ENCODE results near the gene C1GALT1C1. TPM values are rescaled to one million over a fixed set of nuclear protein-coding genes. Genes with fewer than 3 reads are reported as not detected.
"Not testable (repeated sequence)": the region's sequence is repeated elsewhere in the genome, so short reads cannot be mapped to it uniquely, and the experiment has no call there.

C1GALT1C1 gene
- 10 to 100 TPM; 11.6 to 19.9 (median 15.6) TPM for polyA plus RNA-seq

DNA sequence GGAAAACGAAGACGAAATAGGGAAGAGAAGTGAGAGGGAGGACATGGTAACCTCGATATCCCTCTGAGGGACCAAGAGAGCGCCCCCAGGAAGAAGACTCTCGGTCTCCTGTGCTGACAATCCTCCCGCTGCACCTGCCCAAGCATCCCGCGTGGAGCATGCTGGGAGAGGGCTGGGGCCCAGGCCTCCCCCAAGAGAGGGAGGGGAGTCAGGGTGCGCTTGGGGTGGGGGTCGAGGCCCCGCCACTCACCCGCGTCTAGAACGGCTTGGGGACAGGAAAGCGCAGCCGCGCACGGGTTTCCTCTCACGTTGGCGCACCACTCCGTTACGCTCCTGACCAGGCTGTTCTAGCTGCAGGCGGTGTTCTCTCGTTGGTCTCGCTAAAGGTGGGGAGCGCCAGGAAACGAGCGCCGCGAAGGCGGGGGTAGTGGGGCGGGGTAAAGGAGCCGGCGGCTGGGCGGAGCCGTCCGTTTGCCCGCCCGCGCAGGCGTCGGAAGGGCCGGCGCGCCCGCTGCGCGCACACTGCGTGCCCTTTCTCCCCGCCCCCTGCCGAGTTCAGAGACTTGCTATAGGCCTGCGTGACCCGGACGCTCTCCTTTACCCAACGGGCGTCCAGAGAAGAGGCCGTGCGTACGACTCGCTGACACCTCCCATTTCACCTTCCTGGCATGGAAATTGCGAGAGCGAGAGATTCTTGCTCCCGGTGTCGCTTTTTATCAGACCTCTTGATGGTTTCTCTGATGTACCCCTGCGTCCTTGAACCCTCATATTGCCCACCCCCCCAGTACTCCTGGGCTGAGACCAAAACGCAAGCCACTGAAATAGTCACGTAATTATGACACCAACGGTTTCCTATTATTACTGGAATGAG lies at the start of gene C1GALT1C1:
Gene C1GALT1C1, minus strand, starts transcription at position 388 of the 871 bp plus-strand sequence. CDS start 2,888 bp downstream, outside the sequence.
- no peak within 1 kb of the TSS for H3K27ac ChIP-seq (ENCODE audit: low read depth, low read length)
- WGBS, 3 donors: 0 to 25% (median 0%) methylated on average over 27 to 68 of the region's 68 CpGs

DNA sequence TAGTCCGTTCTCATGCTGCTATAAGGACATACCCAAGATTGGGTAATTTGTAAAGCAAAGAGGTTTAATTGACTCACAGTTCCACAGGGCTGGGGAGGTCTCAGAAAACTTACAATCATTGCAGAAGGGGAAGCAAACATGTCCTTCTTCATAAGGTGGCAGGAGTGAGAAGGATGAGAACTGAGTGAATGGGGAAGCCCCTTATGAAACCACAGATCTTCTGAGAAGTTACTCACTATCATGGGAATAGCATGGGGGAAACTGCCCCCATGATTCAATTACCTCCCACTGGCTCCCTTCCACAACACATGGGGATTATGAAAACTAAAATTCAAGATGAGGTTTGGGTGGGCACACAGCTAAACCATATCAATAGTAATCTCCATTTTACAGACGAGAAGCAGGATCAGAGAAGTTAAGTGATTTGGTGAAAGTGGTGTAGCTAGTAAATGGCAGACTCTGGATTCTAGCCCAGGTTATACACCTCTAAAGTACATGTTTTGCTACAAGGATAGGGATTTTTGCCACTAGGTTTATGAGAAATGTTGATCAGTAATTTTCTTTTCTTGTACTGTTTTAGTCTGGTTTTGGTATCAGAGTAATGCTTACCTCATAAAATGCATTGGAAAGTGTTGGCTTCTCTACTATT lies 47.3 kb upstream of the C1GALT1C1 start:
- 58 to 86% (median 63%) methylated on average over 2 of the region's 2 CpGs for WGBS, 3 donors
- no peak overlapping the region for H3K27ac ChIP-seq (ENCODE audit: low read depth, low read length)

DNA sequence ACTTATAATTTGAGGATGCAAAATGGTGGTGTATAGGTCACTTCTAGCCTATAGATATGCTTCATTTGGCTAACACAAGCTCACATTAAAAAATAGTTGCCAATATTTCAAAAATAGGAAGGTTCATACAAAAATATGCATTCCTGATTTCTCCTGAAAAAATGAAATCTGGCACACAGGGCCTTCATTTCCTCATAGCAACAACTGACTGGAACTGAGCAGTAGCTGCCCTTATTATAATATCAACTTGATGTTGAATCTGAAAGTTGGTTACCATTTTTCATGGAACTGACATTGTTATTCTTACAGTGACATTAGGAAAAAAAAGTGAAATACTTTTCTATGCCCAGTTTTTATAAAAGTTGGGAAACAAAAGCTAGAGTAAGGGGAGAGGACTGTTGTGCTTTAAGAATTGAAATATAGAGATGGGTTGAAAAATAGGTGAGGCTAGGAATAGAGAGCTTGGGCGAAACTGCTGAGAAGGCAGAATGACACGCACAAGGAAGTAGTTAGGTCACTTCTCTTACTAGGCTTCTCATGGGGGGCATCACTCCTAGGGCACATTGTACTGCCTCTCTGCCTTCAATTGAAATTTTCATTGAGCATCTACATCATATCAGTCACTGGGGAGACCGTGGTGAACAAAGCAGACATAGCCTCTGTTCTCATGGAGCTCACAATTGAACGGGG lies 43.1 kb upstream of the C1GALT1C1 start:
- 86 to 91% (median 88%) methylated on average over 4 of the region's 4 CpGs for WGBS, 3 donors
- H3K27ac ChIP-seq (ENCODE audit: low read depth, low read length): no peak overlapping the region

DNA sequence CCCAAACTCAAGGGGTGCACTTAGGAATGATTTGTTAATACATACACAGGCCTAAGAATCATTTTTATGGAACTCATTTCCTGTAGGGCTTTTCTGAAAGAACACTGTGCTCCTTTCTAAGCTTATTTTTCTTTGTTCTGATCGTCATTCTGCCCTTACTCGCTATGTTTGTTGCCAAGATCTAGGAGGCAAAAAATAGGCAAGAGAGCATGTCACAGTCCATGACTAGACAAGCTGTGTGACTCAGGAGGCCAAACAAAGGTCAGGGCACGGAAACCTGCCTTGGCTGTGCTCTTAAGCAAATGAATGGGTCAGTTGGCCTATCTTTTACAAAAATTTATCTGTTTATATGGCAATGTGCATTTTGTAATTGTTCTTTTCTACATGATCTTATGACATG lies 42.5 kb upstream of the C1GALT1C1 start:
- WGBS, 3 donors: 47 to 58% (median 54%) methylated on average over 3 of the region's 3 CpGs
- no peak overlapping the region for H3K27ac ChIP-seq (ENCODE audit: low read depth, low read length)

DNA sequence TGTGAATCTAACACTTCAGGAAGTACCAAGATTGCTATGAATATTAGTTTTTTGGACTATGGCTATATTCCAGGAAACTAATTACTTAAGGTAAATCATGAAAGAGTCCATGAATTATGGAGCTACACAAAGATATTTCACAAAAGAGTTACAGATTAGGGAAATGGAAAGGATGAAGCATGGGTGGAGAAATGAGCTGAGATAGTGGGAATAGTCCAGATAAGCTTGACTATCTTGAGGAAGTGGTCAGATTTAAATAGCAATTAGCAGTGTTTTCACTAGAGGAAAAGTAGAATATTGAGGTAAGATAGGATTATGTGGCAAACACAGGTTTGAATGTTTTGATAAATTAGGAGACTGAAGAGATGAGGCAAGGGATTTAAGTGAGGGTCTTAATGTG lies 42.1 kb upstream of the C1GALT1C1 start:
- no peak overlapping the region for H3K27ac ChIP-seq (ENCODE audit: low read depth, low read length)

DNA sequence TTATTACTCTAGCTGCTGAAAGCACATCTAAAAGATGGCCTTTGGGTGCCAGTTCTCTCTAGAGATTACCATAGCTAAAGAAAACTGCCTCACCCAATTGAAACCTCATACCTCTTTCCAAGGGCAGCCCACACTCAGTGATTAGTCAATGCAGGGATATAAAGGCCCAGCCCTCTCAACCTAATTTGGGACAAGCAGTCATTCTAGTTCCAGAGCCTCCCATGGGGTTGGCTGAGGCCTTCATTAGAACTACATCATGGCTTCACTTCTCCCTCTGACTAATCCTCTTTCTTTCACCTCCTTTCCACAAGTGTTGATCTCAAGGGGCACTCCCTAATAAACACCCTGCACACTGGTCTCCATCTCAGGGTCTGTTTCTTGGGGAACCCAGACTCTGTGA lies 38.5 kb upstream of the C1GALT1C1 start:
- no peak overlapping the region for H3K27ac ChIP-seq (ENCODE audit: low read depth, low read length)

DNA sequence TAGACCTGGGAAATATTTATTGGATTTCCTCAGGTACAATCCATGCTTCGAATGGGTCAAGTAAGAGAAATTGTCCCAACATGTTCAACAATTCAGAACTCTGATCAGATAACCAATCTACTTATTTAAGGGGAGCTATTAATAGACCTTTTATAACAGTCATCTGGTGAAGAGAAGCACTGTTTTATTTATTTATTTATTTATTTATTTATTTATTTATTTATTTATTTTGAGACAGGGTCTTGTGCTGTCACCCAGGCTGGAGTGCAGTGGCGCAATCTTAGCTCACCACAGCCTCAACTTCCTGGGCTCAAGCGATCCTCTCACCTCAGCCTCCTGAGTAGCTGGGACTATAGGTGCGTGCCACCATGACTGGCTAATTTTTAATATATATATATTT lies 34.7 kb upstream of the C1GALT1C1 start:
- H3K27ac ChIP-seq (ENCODE audit: low read depth, low read length): not testable (repeated sequence)
- 85 to 95% (median 86%) methylated on average over 4 of the region's 4 CpGs for WGBS, 3 donors

DNA sequence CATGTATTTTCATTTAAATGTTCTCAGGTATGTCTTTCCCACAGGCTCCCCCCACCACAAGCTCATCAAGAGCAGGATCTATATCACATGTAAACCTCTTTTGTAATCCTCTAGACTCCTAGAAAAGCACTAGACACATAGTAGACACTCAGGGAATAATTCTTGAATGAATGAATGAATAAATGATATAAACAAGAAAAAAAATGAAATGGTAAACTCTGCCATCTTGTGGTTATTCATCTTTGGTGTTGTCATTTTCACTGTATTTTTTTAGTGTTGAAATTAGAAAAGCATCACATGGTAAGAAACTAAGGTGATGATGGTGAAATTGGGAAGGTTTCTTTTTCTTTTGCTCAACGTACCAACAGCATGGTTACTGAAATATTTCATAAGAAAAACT lies 34.2 kb upstream of the C1GALT1C1 start:
- no peak overlapping the region for H3K27ac ChIP-seq (ENCODE audit: low read depth, low read length)
- WGBS, 3 donors: 21 to 50% (median 35%) methylated on average over 1 of the region's 1 CpG

DNA sequence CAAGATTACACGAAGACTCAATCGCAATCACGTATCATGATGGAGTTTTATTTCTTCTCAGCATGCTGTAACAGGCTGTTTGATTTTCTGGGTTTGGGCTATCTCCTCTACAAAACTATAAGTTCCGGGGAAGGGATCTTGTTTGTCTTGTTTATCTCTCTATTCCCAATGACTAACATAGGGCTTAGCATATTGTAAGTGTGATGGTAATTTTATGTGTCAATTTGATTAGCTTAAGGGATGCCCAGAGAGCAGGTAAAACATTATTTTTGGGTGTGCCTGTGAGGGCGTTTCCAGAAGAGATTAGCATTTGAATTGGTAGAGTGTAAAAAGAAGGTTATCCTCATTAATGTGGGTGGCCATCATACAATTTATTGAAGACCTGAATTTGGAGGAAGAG lies 32.8 kb upstream of the C1GALT1C1 start:
- WGBS, 3 donors: 75 to 89% (median 76%) methylated on average over 5 of the region's 5 CpGs
- no peak overlapping the region for H3K27ac ChIP-seq (ENCODE audit: low read depth, low read length)

DNA sequence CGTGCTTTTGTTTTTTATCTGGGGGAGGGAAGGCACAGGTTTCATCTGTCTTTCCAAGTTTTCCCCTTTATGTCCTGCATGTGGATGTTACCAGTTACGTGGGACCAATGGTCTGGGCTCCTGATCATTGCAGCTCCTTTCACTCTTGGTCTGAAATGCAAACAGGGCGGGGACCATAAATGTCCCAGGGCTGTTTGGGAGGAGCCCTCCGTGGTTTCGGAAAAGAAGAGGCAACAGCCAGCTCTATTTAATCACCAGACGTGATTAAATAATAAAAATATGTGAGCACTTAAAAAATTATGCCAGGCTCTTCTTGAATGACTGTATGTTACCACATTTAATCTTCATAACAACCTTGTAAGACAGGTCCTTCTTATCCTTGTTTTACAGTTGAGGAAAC lies 30.8 kb upstream of the C1GALT1C1 start:
- no peak overlapping the region for H3K27ac ChIP-seq (ENCODE audit: low read depth, low read length)
- 55 to 76% (median 58%) methylated on average over 6 of the region's 6 CpGs for WGBS, 3 donors

DNA sequence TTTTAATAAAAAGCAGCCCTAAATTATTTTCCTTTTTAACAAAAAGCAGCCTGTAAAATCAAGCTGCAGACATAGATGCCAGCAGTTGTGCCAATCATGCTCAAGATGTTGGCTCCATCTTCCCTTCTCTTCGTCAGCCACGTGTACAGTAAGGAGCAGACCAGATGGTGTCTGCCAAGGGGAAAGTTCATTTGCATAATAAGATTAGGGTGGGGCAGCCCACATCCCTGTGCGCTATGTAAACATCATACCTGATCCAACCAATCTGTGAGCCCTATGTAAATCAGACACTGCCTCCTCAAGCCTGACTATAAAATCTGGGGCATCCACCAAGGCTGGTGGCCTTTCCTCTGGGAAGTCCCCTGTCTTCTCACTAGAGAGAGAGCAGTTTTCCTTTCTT lies 23.1 kb upstream of the C1GALT1C1 start:
- 47 to 63% (median 52%) methylated on average over 3 of the region's 3 CpGs for WGBS, 3 donors
- H3K27ac ChIP-seq (ENCODE audit: low read depth, low read length): no peak overlapping the region

DNA sequence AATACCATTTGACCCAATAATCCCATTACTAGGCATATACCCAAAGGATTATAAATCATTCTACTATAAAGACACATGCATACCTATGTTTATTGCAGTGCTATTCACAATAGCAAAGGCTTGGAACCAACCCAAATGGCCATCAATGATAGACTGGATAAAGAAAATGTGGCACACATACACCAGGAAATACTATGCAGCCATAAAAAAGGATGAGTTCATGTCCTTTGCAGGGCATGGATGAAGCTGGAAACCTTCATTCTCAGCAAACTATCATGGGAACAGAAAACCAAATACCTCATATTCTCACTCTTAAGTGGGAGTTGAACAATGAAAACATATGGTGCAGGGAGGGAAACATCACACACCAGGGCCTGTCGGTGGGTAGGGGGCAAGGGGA lies 22.4 kb upstream of the C1GALT1C1 start:
- WGBS, 3 donors: 89 to 100% (median 100%) methylated on average over 1 of the region's 1 CpG
- H3K27ac ChIP-seq (ENCODE audit: low read depth, low read length): not testable (repeated sequence)

DNA sequence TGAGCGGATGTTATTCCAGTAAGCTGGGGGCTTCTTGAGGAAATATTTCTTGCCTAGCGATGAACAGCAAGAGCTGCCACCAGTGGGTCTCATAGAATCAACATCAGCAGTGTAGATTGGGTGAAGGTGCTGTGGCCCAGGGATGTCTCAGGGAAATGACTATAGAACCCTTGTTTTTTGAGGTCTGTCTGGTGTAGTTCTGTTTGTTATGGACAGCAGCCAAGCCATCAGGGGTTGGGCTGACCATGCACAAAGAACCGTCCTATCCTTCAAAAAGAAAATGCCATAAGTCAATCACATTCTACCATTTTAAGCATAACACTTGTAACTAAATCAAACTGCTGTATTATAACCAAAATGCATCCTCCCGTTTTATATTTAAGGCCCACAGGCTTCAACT lies 17.3 kb upstream of the C1GALT1C1 start:
- WGBS, 3 donors: 70 to 85% (median 76%) methylated on average over 4 of the region's 4 CpGs
- H3K27ac ChIP-seq (ENCODE audit: low read depth, low read length): no peak overlapping the region

DNA sequence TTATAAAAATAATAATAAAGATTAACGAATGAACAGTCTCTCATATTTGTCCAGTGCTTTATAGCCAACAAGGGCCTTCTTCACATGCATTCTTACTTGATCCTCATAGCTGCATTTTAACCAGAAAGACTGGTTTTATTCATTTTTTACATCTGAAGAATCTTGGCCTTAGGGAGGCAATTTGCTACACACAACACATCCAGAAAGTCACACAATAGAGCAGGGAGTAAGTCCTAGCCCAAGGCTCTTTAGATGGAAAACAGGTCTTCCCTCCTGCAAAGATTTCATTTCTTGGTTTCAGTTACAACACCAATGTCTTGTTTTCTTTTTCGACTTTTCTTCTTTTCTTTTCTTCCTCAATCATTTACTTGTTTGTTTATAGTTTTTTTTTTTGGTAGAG lies 13.0 kb upstream of the C1GALT1C1 start:
- no peak overlapping the region for H3K27ac ChIP-seq (ENCODE audit: low read depth, low read length)
- WGBS, 3 donors: 59 to 82% (median 74%) methylated on average over 2 of the region's 2 CpGs

DNA sequence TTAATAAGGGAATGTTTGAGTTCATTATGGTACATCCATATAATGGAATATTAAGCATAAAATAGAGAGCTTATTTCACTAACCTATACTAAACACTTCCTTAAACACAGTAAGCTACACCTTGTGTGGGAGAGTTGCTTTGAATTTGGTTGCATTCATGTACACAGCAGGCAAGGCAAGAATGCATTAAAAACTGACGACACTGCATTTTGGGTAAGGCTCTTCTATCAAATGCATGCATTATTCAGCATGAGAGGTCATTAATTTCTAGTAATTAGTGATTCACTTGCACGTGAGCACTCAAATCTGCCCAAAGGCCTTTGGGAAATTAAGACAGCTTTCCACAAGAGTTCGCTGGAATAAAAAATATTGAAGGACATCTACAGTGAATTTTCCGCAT lies 8.8 kb upstream of the C1GALT1C1 start:
- H3K27ac ChIP-seq (ENCODE audit: low read depth, low read length): no peak overlapping the region
- 77 to 91% (median 89%) methylated on average over 4 of the region's 4 CpGs for WGBS, 3 donors

DNA sequence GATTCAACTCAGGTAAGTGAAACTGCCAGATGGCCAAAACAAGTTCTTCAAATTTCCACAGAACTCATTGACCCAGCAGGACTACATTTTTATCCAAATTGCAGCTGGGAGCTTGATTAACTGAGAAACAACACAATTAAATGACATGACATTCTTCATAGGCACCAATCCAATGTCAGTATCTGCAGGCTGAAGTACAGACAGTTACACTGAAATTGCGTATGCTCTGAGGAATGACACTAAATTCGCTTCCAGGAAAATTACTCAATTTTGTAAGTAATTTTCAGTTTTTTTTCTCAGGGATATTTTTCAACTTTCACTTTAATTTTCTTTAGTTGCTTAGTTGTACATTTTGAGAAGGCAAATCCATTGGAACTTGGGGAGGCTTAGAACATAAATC lies 4.5 kb downstream of the C1GALT1C1 start:
- no peak overlapping the region for H3K27ac ChIP-seq (ENCODE audit: low read depth, low read length)
- 30 to 64% (median 49%) methylated on average over 2 of the region's 2 CpGs for WGBS, 3 donors

DNA sequence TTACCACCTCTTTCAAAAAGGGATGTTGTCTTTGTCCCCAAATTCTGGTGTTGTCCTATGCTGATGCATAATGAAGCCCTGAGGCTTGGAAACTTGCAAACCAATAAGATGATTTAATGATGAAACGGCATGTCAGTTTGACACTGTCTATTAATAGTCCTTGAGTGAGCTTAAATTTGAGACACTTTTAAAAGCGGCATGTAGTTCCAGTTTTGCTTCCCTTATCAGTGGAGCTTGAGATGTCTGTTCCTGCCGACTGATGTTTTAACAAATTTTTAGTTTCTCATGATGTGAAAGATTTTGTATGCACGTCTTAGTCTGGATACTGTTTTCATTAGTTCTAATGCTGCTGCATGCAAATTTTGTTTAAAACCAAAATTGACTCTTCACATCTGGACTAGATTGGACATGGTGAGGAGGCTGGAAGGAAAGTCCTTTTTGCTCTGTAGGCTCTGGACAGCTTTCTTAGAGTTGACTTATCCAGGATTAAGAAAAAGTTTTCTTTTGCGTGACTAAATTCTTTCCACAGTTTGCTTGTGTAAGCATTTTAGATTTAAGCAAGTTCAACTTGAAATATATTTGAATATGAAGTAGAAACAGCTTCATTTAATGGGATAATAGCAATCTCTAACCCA lies 11.7 kb downstream of the C1GALT1C1 start:
- WGBS, 3 donors: 84 to 88% (median 84%) methylated on average over 5 of the region's 5 CpGs
- no peak overlapping the region for H3K27ac ChIP-seq (ENCODE audit: low read depth, low read length)

DNA sequence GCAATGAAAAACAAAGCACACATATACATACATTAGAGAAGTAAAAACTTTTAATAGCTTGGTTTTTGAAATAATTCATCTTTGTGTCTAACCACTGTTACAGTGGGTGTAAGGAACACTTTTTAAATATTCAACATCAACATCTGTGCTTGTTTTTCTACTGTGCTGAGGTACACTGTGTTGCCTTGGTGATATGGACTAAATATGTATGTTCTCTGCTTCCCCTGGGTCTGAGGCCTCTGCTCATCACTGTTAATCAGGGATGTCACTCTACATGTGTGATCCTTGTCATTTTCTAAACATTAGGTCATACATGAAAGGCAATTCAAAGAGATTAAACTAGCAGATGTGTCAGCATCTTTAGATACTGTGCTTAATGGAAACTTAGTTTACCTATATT lies 15.0 kb downstream of the C1GALT1C1 start:
- no peak overlapping the region for H3K27ac ChIP-seq (ENCODE audit: low read depth, low read length)

DNA sequence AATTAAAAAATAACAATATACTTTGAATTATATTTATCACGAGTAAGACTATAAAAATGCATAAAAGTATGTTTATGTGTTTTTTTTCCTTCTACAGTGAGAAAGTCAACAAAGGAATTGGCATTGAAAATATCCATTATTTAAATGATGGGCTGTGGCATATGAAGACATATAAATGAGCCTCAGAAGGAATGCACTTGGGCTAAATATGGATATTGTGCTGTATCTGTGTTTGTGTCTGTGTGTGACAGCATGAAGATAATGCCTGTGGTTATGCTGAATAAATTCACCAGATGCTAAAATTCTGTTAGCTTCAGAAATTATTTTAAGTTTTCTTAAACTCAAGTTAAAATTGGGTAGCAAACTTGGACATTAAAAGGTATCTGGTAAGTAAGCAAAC lies 17.8 kb downstream of the C1GALT1C1 start:
- no peak overlapping the region for H3K27ac ChIP-seq (ENCODE audit: low read depth, low read length)
- 91 to 98% (median 94%) methylated on average over 1 of the region's 1 CpG for WGBS, 3 donors
